ENCODE data around the gene NEURL1B.

Gene NEURL1B

DNA sequence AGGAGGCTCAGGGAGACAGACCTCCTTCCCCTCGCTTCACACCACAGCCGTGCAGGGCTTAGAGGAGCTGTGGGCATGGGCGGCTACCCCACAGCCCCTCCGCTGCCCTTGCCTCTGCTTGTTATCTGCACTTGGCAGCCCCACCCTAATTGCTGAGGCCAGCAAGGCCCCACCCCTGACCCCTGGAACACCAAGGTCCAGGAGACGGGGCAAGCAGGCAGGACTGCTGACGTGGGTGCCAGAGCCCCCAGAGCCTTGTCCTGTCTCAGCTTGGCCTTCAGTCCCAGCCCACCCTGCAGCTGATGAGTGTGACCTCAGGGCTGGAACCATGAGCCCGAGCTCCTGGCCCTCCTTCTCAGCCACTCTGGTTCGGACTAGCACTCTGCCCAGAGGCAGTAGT, 29.1 kb upstream of the NEURL1B start:
- no peak for TF ChIP-seq CTCF (IDR thresholded peaks at IDR 0.05; ENCODE audit: extremely low read depth, missing control alignments)
- no peak for DNase-seq (ENCODE audit: low spot score)

DNA sequence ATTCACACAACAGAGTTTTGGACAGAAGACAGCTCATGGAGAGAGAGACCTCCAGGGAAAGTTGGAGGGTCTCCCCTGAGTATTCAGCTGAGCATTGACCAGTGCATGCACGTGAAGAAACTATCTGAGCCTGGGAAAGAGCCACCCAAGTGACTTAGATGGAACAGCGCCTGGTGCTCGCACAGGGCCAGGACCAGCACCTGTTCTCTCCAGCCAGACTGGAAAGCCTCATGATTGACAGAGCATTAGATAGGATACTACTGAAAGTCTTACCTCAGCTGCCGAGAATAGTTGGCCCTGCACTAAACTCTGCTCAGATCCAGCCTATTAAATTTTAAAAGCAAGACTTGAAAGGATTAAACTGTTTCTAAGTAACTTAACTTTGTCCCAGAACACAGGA, 28.3 kb upstream of the NEURL1B start:
- DNase-seq (ENCODE audit: low spot score) = no peak
- TF ChIP-seq CTCF (IDR thresholded peaks at IDR 0.05; ENCODE audit: extremely low read depth, missing control alignments) = no peak

DNA sequence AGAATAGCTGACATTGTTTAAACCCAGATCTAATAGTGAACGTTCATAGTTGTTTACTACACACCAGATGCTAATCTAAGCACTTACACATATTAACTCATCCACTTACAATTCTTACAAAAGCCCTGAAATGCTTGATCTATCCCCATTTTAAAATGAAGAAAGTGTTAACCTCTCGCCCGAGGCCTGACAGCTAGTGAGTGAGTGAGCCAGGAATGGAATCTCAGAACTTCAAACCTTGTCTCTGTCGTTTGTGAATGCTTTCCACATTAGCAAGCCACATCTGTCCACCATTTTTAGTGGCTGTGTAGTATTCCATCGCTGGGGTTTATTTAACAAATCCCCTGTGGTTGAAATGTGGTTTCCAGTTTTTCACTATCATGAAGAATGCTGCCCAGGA, 24.9 kb upstream of the NEURL1B start:
- TF ChIP-seq CTCF (IDR thresholded peaks at IDR 0.05; ENCODE audit: extremely low read depth, missing control alignments) = no peak

DNA sequence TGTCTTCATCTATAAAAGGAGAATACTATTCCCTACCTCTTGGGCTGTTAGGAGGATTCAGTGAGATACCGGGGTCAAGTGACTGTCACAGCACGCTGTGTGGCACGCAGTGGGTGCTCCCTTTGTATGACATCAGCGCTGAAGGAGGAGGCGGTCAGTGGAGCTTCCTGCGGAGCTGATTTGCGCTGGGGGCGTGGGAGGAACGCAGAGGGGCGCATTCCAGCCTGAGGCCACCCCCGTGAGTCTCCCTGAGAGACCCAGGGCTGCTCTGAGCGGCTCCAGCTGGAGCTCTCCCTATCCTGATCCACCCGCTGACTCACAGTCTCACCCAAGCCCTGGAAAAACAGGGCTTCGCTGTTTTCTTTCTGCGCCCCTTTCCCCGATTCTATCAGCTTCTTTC, 24.3 kb upstream of the NEURL1B start:
- DNase-seq (ENCODE audit: low spot score) = no peak

More for the DNA sequence above, 24.9 kb upstream of the NEURL1B start:
- no peak for DNase-seq (ENCODE audit: low spot score)

GRCh38 chr5:172617817-172618216, 23.2 kb upstream of the NEURL1B start:
- no peak for TF ChIP-seq CTCF (IDR thresholded peaks at IDR 0.05; ENCODE audit: extremely low read depth, missing control alignments)
- DNase-seq (ENCODE audit: low spot score) = no peak

More for the DNA sequence above, 24.3 kb upstream of the NEURL1B start:
- TF ChIP-seq CTCF (IDR thresholded peaks at IDR 0.05; ENCODE audit: extremely low read depth, missing control alignments) = no peak

DNA sequence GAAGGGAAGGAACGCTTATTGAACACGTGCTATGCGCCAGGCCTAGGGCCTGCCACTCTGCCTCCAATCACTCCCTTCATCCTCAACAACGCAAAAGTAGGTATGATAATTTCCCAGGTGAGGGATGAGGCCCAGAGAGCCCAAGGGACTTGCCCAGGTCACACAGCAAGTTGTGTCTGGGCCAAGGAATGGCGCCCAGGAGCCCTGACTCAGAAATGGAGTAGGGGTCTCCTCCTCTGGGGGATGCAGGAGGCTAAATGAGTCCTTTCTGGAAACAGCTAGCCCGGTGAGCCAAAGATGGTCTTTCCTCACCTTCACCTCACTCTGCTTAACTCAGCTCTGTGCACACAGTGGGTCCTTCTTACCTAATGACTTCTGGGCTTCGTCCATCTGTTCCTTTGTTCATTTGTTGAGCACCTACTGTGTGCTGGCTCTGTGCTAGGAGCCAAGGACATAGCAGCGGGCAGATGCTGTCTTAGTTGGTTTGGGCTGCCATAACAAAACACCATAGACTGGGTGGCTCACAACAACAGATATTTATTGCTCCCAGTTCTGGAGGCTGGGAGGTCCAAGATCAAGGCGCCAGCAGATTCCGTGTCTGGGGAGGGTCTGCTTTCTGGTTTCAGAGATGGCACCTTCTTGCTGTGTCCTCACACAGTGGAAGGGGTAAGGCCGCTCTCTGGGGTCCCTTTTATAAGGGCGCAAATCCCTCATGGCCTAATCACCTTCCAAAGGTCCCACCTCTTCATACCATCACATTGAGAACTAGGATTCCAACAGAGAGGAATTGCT, 22.3 kb upstream of the NEURL1B start:
- no peak for DNase-seq (ENCODE audit: low spot score)
- TF ChIP-seq CTCF (IDR thresholded peaks at IDR 0.05; ENCODE audit: extremely low read depth, missing control alignments) = no peak

GRCh38 chr5:172620506-172620905, 20.6 kb upstream of the NEURL1B start:
- no peak for TF ChIP-seq CTCF (IDR thresholded peaks at IDR 0.05; ENCODE audit: extremely low read depth, missing control alignments)
- DNase-seq (ENCODE audit: low spot score) = no peak
